Measurements from ENCODE around the gene FBXO15. TPM values are rescaled to one million over a fixed set of nuclear protein-coding genes. Genes with fewer than 3 reads are reported as not detected.

The FBXO15 gene
- polyA plus RNA-seq, 4 donors, result 2.8 to 7.1 (median 5.4) TPM

- peak in 3 of 4 donors; percentile 7 to 20 (median 17) for DNase-seq (ENCODE audit: low read depth in 4 of 4, low spot score in 3 of 4)
Measured at GRCh38 chr18:74116633-74117554, 30.7 kb downstream of the FBXO15 start.

- no peak for DNase-seq (ENCODE audit: low read depth in 4 of 4, low spot score in 3 of 4)
Measured at GRCh38 chr18:74115046-74115445, 32.6 kb downstream of the FBXO15 start.

GRCh38 chr18:74114116-74114515 lies 33.5 kb downstream of the FBXO15 start:
- no peak for DNase-seq (ENCODE audit: low read depth in 4 of 4, low spot score in 3 of 4)

- DNase-seq (ENCODE audit: low read depth in 4 of 4, low spot score in 3 of 4), result no peak
Measured at GRCh38 chr18:74113711-74114110, 33.9 kb downstream of the FBXO15 start.

GRCh38 chr18:74110976-74111375 lies 36.7 kb downstream of the FBXO15 start:
- DNase-seq (ENCODE audit: low read depth in 4 of 4, low spot score in 3 of 4), result no peak

GRCh38 chr18:74110149-74110548 lies 37.5 kb downstream of the FBXO15 start:
- DNase-seq (ENCODE audit: low read depth in 4 of 4, low spot score in 3 of 4), result no peak

- DNase-seq (ENCODE audit: low read depth in 4 of 4, low spot score in 3 of 4), result no peak
Measured at GRCh38 chr18:74108460-74108859, 39.2 kb downstream of the FBXO15 start.

GRCh38 chr18:74097803-74098202 lies 49.8 kb downstream of the FBXO15 start:
- DNase-seq (ENCODE audit: low read depth in 4 of 4, low spot score in 3 of 4), result no peak

- DNase-seq (ENCODE audit: low read depth in 4 of 4, low spot score in 3 of 4), result no peak
Measured at GRCh38 chr18:74092922-74093321, 54.7 kb downstream of the FBXO15 start.

GRCh38 chr18:74084184-74084855 lies 63.3 kb downstream of the FBXO15 start:
- DNase-seq (ENCODE audit: low read depth in 4 of 4, low spot score in 3 of 4), result no peak

- no peak for DNase-seq (ENCODE audit: low read depth in 4 of 4, low spot score in 3 of 4)
Measured at GRCh38 chr18:74083557-74083952, 64.1 kb downstream of the FBXO15 start.

- no peak for DNase-seq (ENCODE audit: low read depth in 4 of 4, low spot score in 3 of 4)
Measured at GRCh38 chr18:74082742-74083556, 64.7 kb downstream of the FBXO15 start.

- DNase-seq (ENCODE audit: low read depth in 4 of 4, low spot score in 3 of 4), result peak in 1 of 4 donors; percentile 3
Measured at GRCh38 chr18:74081966-74082741, 65.5 kb downstream of the FBXO15 start.

- DNase-seq (ENCODE audit: low read depth in 4 of 4, low spot score in 3 of 4), result no peak
Measured at GRCh38 chr18:74078257-74078656, 69.4 kb downstream of the FBXO15 start.

GRCh38 chr18:74074668-74075564 lies 72.7 kb downstream of the FBXO15 start:
- DNase-seq (ENCODE audit: low read depth in 4 of 4, low spot score in 3 of 4), result no peak

- no peak for DNase-seq (ENCODE audit: low read depth in 4 of 4, low spot score in 3 of 4)
Measured at GRCh38 chr18:74073957-74074667, 73.5 kb downstream of the FBXO15 start.

- no peak for DNase-seq (ENCODE audit: low read depth in 4 of 4, low spot score in 3 of 4)
Measured at GRCh38 chr18:74069178-74070050, 78.2 kb downstream of the FBXO15 start.

GRCh38 chr18:74068296-74068695 lies 79.3 kb downstream of the FBXO15 start:
- DNase-seq (ENCODE audit: low read depth in 4 of 4, low spot score in 3 of 4), result no peak

All from right renal pelvis (tissue), 4 donors.